OCI-LY7 (cell line): ENCODE data around the gene BRD9. TPM values are rescaled to one million over a fixed set of nuclear protein-coding genes. Genes with fewer than 3 reads are reported as not detected.
A peak's percentile ranks its signal among the peaks of the same experiment; 100 is the strongest.
"Not testable (repeated sequence)": the region's sequence is repeated elsewhere in the genome, so short reads cannot be mapped to it uniquely, and the experiment has no call there.

Source experiments
- Bru-seq: library from RNA; stranded (reverse); fragments of 400-500 nt; gene quantifications from one replicate; lab custom pipeline; 2021; lab: Mats Ljungman, UMichigan
- BruChase-seq, 2 experiments: library from RNA; stranded (reverse); fragments of 400-500 nt; gene quantifications; one replicate each; lab custom pipeline; 2021; lab: Mats Ljungman, UMichigan
- BruUV-seq: library from RNA; stranded (reverse); fragments of 400-500 nt; replicated peaks from 2 replicates; lab custom pipeline; 2021; lab: Mats Ljungman, UMichigan
- CTCF ChIA-PET: fragments of 300-600 bp; sonication (Branson Sonifier 250); formaldehyde crosslinking; loops from one replicate; lab custom pipeline; 2022; ENCODE audit warnings: antibody characterized with exemption; ENCODE audit not compliant: unreplicated experiment; lab: Charles Lee
- POLR2A ChIA-PET: fragments of 300-600 bp; sonication (Branson Sonifier 250); formaldehyde crosslinking; loops from one replicate; lab custom pipeline; 2022; ENCODE audit warnings: antibody characterized with exemption; lab: Charles Lee
- DNase-seq: peaks from one replicate; pipeline ENCODE4 v3.0.0-alpha.2; 2015; ENCODE audit warnings: low spot score
- H2AFZ ChIP-seq: fragments of 200-600 bp; sonication (generic), shearing (Covaris generic); 2 replicates; pipeline ENCODE4 v1.6.1; 2014; ENCODE audit warnings: mild to moderate bottlenecking, antibody characterized with exemption, low read length, moderate library complexity
- H3K27ac ChIP-seq: fragments of 200-600 bp; sonication (generic); 2 replicates; pipeline ENCODE4 v1.5.1; 2014; ENCODE audit warnings: mixed run types, low read depth, mild to moderate bottlenecking, moderate library complexity, low read length, inconsistent platforms; ENCODE audit not compliant: poor library complexity, severe bottlenecking
- H3K36me3 ChIP-seq: fragments of 200-600 bp; sonication (generic); 2 replicates; pipeline ENCODE4 v1.6.1; 2014; ENCODE audit warnings: mild to moderate bottlenecking, antibody characterized with exemption, low read length, moderate library complexity, mixed read lengths; ENCODE audit not compliant: insufficient read depth
- H3K4me1 ChIP-seq: fragments of 200-600 bp; sonication (generic); 2 replicates; pipeline ENCODE4 v1.5.1; 2014; ENCODE audit warnings: mild to moderate bottlenecking, low read length; ENCODE audit not compliant: insufficient read depth, poor library complexity, severe bottlenecking
- H3K4me2 ChIP-seq: fragments of 200-600 bp; sonication (generic); 2 replicates; pipeline ENCODE4 v1.6.1; 2014; ENCODE audit warnings: mild to moderate bottlenecking, low read length
- H3K4me3 ChIP-seq: fragments of 200-600 bp; sonication (generic); 2 replicates; pipeline ENCODE4 v1.5.1; 2014; ENCODE audit warnings: mild to moderate bottlenecking, low read depth, low read length; ENCODE audit not compliant: poor library complexity, severe bottlenecking
- H3K79me2 ChIP-seq: fragments of 200-600 bp; sonication (generic); 2 replicates; pipeline ENCODE4 v1.6.1; 2016; ENCODE audit warnings: low read depth, mild to moderate bottlenecking, low read length, moderate library complexity, mixed read lengths; ENCODE audit not compliant: insufficient read depth
- H3K9me2 ChIP-seq: fragments of 200-600 bp; sonication (generic); 2 replicates; pipeline ENCODE4 v1.6.1; 2016; ENCODE audit warnings: mild to moderate bottlenecking, low read length, mixed read lengths; ENCODE audit not compliant: insufficient read depth
- H3K9me3 ChIP-seq: fragments of 200-600 bp; sonication (generic); 2 replicates; pipeline ENCODE4 v1.6.1; 2014; ENCODE audit warnings: mild to moderate bottlenecking, mixed run types, low read length, mixed read lengths
- H4K20me1 ChIP-seq: fragments of 200-600 bp; sonication (generic); 2 replicates; pipeline ENCODE4 v1.6.1; 2014; ENCODE audit warnings: mild to moderate bottlenecking, antibody characterized with exemption, low read length, moderate library complexity, mixed read lengths; ENCODE audit not compliant: insufficient read depth
- CTCF ChIP-seq: fragments of 200-600 bp; sonication (generic); conservative IDR thresholded peaks from 2 replicates; pipeline ENCODE4 v1.5.1; 2014; ENCODE audit warnings: mild to moderate bottlenecking, antibody characterized with exemption, low read length, moderate library complexity, mixed read lengths
- EZH2phosphoT487 ChIP-seq: fragments of 200-600 bp; sonication (generic); IDR thresholded peaks from 2 replicates; pipeline ENCODE4 v1.6.1; 2018; ENCODE audit warnings: low read depth, borderline replicate concordance, mild to moderate bottlenecking, mixed run types, antibody characterized with exemption, low read length, moderate library complexity, mixed read lengths
- intact Hi-C: fragments of 100-400 bp; cut with micrococcal nuclease; formaldehyde crosslinking; loops from one replicate; pipeline ENCODE4 v1.10.0; 2022; ENCODE audit not compliant: unreplicated experiment
- long read RNA-seq: library from polyadenylated mRNA; stranded (forward); transcript quantifications from one replicate; pipeline ENCODE4 v2.0.0, GENCODE V29; 2022
- total RNA-seq, 2 experiments: library from RNA; depleted of rRNA in 1 of 2; stranded (reverse); fragments of >200 nt in 1 of 2; shearing (Covaris generic) in 1 of 2; gene quantifications; 2 replicates each; pipeline ENCODE4 v1.2.3, GENCODE V29; 2014 to 2022

The BRD9 gene
- total RNA-seq (2014; rRNA removed; shearing (Covaris generic)) = 46.7 and 53.9 TPM in 2 replicates
- 78.4 and 78.7 TPM in 2 replicates for total RNA-seq (2022)
- percentile 82 among the genes with signal in this experiment for Bru-seq, nascent RNA
- BruChase-seq, experiment 1, labeled RNA remaining after a 6-hour chase = percentile 86 among the genes with signal in this experiment
- percentile 86 among the genes with signal in this experiment for BruChase-seq, experiment 2, labeled RNA remaining after a 2-hour chase
- long read RNA-seq, transcript BRD9-202 (16 exons, 2,156 nt) = major isoform, 6 of 43 reads
- long read RNA-seq, partial matches to known transcripts = 11 of 43 reads
- long read RNA-seq, other reads (novel, unspliced or antisense) = 25 of 43 reads

GRCh38 chr5:892394-893136 lies at the start of gene BRD9, which contains the start of gene TRIP13:
TSS of gene BRD9 (minus strand) at chr5:892801. CDS start at chr5:892657, 144 bp downstream.
TSS of gene TRIP13 (plus strand) at chr5:892884. CDS start at chr5:892999, 115 bp downstream.
- Histone ChIP-seq H3K4me2 (peak within 1 kb of the TSS; percentile 93), H2AFZ (peak within 1 kb of the TSS; percentile 25; the same call in 1 of the 2 replicates), H3K79me2 (peaks cover 51% of the 10 kb centered on the region), H3K4me3 (peak within 1 kb of the TSS; percentile 94), H3K4me1 (peaks cover 22% of the 10 kb centered on the region), H4K20me1 (no peaks in the 10 kb centered on the region), H3K9me3 (no peaks in the 10 kb centered on the region), H3K27ac (peak within 1 kb of the TSS; percentile 48), H3K36me3 (peaks cover 71% of the 10 kb centered on the region), H3K9me2 (no peaks in the 10 kb centered on the region)
- intact Hi-C loops = no loop called here
- no TSS peak for BruUV-seq
- POLR2A ChIA-PET = interaction anchor here (0.7 to 1.0 kb wide), 2 partner anchors 9 to 127 kb away, joined by 3 to 5 read pairs; no protein-coding TSS in a partner anchor
- TF ChIP-seq CTCF (no peak), EZH2phosphoT487 (no peak)
- DNase-seq = peak; percentile 89
- CTCF ChIA-PET = interaction anchor here (1.2 kb wide), 1 partner anchor 10 kb away, joined by 5 read pairs; no protein-coding TSS in a partner anchor

- POLR2A ChIA-PET, H3K9me2 ChIP-seq, BruUV-seq, H3K27ac ChIP-seq, H2AFZ ChIP-seq, H3K36me3 ChIP-seq, H4K20me1 ChIP-seq, DNase-seq, H3K9me3 ChIP-seq, CTCF ChIA-PET, H3K4me1 ChIP-seq, H3K4me3 ChIP-seq, H3K79me2 ChIP-seq, intact Hi-C loops, H3K4me2 ChIP-seq: not testable (repeated sequence)
Observed at GRCh38 chr5:940741-941140, 48.1 kb upstream of the BRD9 start.

- H4K20me1 ChIP-seq = no peaks in the 10 kb centered on the region
- no peak for DNase-seq
- TF ChIP-seq EZH2phosphoT487 (no peak), CTCF (no peak)
- no TSS peak for BruUV-seq
- no peaks in the 10 kb centered on the region for H3K9me3 ChIP-seq
- no peaks in the 10 kb centered on the region for H3K4me1 ChIP-seq
- no peaks in the 10 kb centered on the region for H3K79me2 ChIP-seq
- no peaks in the 10 kb centered on the region for H3K9me2 ChIP-seq
- ChIA-PET CTCF (no interaction called here), POLR2A (no interaction called here)
- intact Hi-C loops = no loop called here
- H3K36me3 ChIP-seq = no peaks in the 10 kb centered on the region
- H3K4me2 ChIP-seq = no peak overlapping the region
- no peak overlapping the region for H3K4me3 ChIP-seq
- H2AFZ ChIP-seq = no peak overlapping the region
- no peak overlapping the region for H3K27ac ChIP-seq
Observed at GRCh38 chr5:939368-939767, 46.8 kb upstream of the BRD9 start.
